GM23338 (cell line): ENCODE results near the gene TSPAN32.

Experiments
- CREB1 ChIP-seq: fragments of 250-450 bp; sonication (Bioruptor Pico); IDR thresholded peaks from 2 replicates; pipeline ENCODE4 v1.5.0; 2020; ENCODE audit warnings: low read depth, mild to moderate bottlenecking, moderate library complexity
- TF ChIP-seq, protein P1 (sequence below), 2 experiments: fragments of 200-600 bp in 1 of 2; sonication (generic) in 1 of 2; conservative IDR thresholded peaks; 2 replicates each; pipeline versions ENCODE4 v1.5.1 to v1.6.1; 2016 to 2017; ENCODE audit warnings: antibody characterized with exemption in 2 of 2, low read depth in 2 of 2, mild to moderate bottlenecking in 2 of 2, moderate library complexity in 1 of 2

DNA sequence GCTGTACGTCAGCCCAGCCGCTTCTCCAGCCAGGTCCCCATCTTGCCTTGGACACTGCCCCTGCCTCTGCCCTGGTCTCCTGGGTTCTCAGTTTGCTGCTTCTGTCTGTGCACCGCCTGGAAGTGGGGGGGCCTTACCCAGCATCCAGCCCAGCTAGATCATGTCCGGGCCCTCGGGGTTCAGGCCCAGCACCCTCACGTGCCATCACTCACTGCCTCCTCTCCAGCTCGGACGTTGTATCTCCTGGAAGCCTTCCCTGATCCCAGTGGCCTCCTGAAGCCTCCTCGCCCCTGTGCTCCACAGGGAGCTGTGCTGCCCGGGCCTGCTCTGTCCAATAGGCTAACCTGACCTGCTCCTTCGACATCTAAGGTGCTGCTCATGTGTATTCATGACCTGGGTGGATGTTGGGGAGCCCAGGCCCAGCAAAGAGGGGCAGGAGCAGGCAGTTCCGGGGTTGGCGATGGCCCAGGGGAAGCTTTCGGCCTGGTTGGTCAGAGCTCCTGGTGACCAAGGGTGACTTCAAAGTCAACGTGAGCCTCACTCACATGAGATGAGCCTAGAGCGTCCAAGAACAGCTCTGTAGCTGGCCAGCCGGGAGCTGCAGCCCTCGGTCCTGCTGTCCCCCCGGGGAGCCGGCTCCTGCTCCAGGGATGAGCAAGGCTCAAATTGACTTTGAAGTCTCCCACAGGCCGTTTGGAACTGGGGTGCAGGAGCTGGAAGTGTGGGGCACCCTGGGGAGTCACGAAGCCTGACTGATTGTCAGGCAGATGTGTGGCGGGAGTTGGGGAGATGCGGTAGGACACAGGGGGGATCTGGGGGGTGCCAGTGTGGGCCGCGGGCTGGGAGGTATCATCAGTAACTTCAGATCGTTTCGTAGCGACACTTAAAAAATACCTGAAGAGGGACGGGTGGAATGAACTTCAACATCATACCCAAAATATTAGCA lies 26.2 kb upstream of the TSPAN32 start:
- no peak for TF ChIP-seq CREB1 (CRISPR knock-in tag)
- TF ChIP-seq, protein P1, sequence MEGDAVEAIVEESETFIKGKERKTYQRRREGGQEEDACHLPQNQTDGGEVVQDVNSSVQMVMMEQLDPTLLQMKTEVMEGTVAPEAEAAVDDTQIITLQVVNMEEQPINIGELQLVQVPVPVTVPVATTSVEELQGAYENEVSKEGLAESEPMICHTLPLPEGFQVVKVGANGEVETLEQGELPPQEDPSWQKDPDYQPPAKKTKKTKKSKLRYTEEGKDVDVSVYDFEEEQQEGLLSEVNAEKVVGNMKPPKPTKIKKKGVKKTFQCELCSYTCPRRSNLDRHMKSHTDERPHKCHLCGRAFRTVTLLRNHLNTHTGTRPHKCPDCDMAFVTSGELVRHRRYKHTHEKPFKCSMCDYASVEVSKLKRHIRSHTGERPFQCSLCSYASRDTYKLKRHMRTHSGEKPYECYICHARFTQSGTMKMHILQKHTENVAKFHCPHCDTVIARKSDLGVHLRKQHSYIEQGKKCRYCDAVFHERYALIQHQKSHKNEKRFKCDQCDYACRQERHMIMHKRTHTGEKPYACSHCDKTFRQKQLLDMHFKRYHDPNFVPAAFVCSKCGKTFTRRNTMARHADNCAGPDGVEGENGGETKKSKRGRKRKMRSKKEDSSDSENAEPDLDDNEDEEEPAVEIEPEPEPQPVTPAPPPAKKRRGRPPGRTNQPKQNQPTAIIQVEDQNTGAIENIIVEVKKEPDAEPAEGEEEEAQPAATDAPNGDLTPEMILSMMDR (conservative IDR thresholded peaks at IDR 0.05; ENCODE audit: low read depth in 2 of 2): no peak
